GM21723 (cell line): ENCODE results near the gene RPS6KA5.
A peak's percentile ranks its signal among the peaks of the same experiment; 100 is the strongest.
"Not testable (repeated sequence)": the region's sequence is repeated elsewhere in the genome, so short reads cannot be mapped to it uniquely, and the experiment has no call there.

Experiments used
- ATAC-seq: cut with Tn5 transposase; IDR thresholded peaks from one replicate; pipeline ENCODE4 v1.9.1; 2021; ENCODE audit warnings: mild to moderate bottlenecking, moderate library complexity; ENCODE audit not compliant: unreplicated experiment

The RPS6KA5 gene

DNA sequence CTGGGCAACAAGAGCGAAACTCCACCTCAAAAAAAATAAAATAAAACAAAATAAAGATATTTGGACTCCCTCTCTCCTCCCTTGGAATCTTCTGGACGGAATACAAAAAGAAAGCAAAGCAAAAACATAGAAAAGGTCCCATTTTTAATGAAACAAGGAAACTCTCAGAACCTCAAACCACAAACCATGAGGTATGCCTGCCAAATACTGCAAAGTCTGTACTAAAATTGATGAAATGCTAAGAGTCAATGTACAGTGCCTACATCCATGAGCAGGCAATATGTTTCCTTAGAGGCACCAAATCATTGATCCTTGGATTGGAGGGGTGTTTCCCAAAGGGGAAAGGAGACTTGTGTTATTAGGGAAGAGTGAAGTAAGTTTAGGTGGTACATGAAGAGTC is 8.2 kb upstream of the RPS6KA5 start:
- ATAC-seq: no peak

GRCh38 chr14:91067186-91067585 is 6.7 kb upstream of the RPS6KA5 start:
- no peak for ATAC-seq

DNA sequence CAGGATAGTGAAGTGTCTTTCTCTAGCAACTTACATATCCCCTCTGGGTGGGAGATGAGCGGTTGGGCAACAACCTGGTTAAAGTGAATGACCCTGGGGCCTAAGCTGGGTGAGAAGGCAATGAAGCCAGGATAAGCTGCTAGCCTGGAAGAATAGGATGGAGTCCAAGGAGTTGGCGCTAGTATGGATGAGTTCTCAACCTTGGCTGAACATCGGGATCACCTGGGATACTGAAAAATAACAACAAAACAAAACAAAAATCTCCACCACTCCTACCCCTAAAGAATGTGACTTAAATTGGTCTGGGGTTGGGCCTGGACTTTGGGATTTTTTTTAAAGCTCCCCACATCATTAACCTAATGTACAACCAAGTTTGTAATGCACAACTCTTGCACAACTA is 4.8 kb upstream of the RPS6KA5 start:
- no peak for ATAC-seq

DNA sequence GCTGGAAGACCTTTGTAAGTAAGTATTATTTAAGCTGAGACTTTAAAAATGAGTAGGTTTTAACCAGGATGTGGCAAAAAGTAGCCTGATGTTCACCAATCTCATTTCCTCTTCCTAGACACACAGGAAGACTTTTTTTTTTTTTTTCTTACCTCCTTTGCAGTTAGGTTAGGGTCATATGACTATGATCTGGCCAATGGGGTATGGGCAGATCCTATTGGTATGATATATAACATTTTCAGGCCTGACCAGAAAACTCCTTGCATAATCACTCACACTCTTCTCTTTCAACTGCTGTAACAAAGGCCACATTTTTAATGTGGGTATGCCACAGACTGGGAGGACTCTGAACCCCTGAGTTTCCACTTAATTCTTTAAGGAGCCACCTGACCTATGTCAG is 2.7 kb upstream of the RPS6KA5 start:
- ATAC-seq: no peak

DNA sequence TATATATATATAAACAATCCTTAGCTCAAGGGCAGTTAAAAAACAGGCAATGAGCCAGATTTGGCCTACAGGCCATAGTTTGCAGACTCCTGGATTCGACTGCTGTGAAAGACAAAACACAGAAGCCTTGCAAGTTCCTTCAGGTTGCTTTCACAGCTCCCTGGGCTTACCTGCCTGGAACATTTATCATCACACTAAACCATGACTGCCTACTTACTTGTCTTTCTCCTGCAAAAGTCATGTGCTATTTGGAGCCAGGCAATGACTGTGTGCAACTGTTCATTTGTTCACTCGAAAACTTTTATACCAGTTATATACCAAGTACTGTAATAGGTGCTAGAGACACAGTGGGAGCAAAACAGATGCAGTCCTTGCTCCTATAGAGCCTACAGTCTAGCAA is 2.2 kb upstream of the RPS6KA5 start:
- ATAC-seq: no peak

DNA sequence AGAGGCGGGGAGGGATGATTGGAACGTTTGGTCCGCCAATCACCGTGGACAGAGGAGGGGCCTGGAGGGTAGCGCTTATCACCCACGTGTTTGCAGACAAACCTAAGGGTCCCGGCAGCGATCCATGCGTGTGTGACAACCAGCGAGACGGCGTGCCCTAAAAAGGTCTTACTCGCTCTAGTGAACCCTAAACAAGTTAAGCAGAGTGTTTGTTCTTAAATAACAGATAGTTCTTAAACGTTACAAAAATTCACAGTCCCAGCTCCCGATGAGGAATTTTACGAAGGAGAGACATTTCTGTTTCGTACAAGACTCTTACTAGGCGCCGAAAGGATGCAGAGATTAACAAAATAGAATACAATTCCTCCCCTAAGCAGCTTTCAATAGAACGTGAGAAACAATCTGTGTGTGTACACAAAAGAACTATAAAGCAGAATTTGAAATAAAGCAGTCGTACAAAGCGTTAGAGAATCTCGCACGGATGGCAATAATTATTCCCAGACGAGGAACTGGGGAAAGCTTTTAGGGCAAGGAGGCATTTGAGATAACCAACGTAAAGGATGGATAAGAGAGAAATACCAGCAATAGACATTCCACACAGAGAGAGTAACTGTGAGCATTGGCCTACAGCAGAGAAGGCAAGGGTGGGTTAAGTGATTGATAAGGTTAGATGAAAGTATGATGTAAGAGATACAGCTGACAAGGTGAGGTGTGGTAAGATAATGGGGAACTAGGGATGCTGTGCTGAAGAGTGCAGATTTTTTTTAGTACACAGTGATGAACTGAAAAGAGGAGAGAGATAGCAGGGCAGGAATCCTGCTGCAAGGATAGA is 831 bp upstream of the RPS6KA5 start:
- ATAC-seq: no peak

DNA sequence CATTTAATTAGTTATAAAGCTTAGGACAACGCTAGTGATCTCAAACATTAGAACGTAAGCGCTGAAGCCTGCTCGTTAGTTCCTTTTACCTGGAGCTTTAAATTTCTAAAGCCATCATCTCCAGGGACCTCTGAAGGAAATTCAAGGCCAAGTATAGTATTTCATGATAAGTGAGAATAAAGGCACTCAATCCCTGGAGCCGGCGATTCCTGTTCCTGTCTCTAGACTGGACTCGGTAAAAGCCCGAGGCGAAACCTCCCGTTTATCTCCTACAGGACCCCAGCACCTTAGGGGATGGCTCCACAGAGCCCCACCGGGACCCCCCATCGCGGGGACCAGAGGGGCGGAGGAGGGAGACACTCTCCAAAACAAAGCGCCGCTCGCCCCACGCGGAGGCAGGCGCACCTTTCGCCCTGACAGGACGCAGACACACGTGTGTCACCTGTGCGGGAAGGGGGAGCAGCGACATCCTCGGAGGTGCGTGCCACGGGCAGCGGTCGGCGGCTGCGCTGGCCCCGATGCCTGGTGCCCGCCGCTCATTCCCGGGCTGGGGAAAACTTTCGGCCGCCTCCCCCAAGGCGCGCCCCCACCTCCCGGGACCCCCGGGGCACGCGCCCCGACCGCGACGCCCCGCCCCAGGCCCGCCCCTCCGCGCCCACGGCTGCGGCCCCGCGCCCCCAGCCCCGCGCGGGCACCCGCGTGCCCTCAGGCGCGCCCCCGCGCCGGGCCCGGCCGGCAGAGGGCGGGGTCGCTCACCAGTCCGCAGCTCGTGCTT is 678 bp downstream of the RPS6KA5 start:
- ATAC-seq: peak; percentile 29

GRCh38 chr14:91058042-91058581 is 2.3 kb downstream of the RPS6KA5 start:
- no peak for ATAC-seq

DNA sequence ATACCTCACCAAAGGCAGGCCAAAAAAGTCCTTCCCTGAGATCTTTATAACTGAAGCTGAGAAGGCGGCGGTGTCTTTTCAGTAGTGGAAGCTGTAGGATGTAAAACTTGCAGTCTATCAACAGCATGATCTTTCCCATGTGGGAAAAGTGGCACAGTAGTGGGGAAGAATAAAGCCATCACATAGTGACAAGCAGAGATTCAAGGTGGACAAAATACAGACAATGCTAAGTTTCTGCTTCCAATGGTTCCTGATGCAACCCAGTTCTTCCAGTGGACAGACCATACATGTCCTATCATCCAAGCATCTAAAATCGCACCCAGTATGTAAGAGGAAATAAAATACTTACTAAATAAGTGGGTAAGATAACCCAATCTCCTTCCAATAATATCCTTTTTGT is 4.1 kb downstream of the RPS6KA5 start:
- ATAC-seq: no peak

- no peak for ATAC-seq
Observed at GRCh38 chr14:91055016-91055415, 5.4 kb downstream of the RPS6KA5 start.

GRCh38 chr14:91048676-91049075 is 11.8 kb downstream of the RPS6KA5 start:
- no peak for ATAC-seq

DNA sequence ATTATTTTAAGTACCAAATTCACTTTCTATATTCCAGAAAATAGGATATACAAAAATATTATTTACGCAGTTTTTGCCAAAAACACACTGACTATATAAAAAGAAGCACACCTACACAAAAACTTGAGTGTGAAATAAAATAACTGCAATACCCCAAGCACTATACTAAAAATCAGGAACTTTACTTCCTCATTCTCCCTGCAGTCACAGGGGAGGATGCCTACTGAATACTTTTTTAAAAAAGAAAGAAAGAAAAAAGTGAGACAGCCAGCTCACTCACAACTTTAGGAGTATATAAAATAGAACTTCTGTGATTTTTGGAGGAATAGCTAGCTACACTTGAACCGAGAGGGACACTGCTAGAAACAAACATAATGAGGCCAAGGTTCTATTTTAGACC is 12.2 kb downstream of the RPS6KA5 start:
- ATAC-seq: no peak

DNA sequence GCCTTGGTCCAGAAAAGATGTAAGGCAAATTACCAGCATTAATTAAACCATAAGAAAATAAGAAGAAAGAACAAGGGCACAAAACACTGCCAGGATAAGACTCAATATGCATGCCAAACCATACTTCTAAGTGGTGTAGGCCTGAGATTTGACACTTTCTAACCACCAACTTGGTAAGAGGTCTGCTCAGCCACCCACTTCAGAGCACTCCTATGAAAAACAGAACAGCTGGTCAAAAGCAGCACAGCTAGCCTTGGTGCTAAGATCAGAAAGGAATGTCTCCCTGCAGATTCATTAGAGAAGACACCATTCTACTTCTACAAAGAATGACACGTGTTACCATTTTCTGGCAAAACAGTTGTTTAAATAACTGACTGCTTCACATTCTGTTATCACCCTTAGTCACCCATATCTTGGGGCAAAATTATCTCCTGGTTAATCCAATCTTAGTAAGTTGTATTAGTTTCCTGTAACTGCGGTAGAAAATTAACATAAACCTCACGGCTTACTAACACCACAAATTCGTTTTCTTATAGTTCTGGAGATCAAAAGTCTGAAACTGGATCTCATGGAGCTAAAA is 13.2 kb downstream of the RPS6KA5 start:
- no peak for ATAC-seq

- no peak for ATAC-seq
Observed at GRCh38 chr14:91046488-91047072, 13.9 kb downstream of the RPS6KA5 start.

DNA sequence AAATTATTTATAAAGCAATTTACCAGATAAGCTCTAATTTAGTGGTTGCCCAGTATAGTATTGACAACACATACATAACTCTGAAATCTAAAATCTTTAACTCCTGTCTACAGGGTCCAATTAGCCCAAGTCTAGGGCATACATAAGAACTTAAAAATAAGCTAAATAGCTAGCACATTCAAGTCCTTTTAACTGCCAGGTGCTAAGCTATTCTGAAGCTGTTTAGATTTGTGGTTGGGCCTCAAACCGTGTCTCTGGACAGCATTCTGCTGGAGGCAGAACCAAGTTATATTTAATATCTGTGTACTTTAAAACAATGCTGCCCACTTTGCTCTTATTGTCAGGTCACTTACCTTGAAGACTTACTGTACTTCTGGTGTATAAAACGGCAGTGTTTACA is 19.0 kb downstream of the RPS6KA5 start:
- ATAC-seq: no peak

DNA sequence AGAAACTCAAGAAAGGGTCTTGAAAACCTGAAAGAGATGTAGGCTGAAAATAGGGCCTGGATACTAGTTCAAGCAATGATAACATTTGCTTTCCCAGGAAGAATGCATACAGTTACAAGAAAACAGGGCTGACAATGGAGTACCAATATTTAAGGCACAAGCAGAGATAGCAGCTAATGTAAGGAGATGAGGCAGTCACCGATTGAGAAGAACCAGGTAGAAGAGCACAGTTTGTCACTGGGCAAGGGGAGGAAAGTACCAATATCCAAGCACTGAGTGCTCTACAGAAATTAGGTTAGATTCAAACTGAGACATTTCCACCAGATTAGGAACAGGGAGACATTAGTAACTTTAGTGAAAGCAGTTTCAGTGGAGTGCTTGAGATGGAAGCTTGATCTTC is 19.9 kb downstream of the RPS6KA5 start:
- ATAC-seq: no peak

- ATAC-seq: no peak
Observed at GRCh38 chr14:91038439-91038838, 22.0 kb downstream of the RPS6KA5 start.

GRCh38 chr14:91036741-91037469 is 23.5 kb downstream of the RPS6KA5 start:
- no peak for ATAC-seq

- ATAC-seq: peak; percentile 76
Observed at GRCh38 chr14:91035855-91036254, 24.6 kb downstream of the RPS6KA5 start.

DNA sequence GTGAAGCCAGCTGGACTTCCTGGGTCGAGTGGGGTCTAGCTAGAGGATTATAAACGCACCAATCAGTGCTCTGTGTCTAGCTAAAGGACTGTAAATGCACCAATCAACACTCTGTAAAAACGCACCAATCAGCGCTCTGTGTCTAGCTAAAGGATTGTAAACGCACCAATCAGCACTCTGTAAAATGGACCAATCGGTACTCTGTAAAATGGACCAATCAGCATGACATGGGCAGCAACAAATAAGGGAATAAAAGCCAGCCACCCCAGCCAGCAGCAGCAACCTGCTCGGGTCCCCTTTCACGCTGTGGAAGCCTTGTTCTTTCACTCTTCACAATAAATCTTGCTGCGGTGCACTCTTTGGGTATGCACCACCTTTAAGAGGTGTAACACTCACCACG is 26.1 kb downstream of the RPS6KA5 start:
- ATAC-seq: not testable (repeated sequence)

GRCh38 chr14:91032248-91032647 is 28.2 kb downstream of the RPS6KA5 start:
- ATAC-seq: no peak
